ENCODE measurements around the gene AIPL1.

AIPL1 gene

DNA sequence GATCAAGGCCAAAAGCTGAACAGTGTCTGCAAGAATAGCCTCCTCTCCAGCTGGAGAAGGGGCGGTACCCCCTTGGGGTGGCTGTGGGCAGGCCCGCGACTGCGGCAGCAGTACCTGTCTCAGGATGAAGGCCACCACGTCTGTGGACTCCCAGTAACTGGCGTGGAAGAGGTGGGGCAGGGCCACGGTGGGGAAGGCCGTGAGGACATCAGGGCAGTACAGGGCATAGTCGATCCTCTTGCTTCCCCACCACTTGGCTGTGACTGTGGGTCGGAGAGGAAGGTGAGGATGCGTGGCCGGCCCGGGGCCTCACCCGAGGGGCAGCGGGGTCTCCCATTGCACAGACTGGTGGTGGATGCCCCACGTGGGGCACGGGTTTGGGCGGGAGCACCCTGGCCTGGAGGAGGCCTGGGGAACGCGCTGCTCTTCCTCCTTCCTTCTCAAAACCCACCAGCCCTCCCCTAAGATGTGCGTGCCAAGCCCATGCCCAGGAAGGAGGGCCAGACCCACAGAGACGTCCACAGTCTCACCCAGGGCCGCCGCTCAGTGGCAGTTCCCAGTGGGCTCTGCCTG is 35.3 kb upstream of the AIPL1 start:
- no peak for DNase-seq (ENCODE audit: insufficient read length, low spot score)
- FAIRE-seq: no peak

DNA sequence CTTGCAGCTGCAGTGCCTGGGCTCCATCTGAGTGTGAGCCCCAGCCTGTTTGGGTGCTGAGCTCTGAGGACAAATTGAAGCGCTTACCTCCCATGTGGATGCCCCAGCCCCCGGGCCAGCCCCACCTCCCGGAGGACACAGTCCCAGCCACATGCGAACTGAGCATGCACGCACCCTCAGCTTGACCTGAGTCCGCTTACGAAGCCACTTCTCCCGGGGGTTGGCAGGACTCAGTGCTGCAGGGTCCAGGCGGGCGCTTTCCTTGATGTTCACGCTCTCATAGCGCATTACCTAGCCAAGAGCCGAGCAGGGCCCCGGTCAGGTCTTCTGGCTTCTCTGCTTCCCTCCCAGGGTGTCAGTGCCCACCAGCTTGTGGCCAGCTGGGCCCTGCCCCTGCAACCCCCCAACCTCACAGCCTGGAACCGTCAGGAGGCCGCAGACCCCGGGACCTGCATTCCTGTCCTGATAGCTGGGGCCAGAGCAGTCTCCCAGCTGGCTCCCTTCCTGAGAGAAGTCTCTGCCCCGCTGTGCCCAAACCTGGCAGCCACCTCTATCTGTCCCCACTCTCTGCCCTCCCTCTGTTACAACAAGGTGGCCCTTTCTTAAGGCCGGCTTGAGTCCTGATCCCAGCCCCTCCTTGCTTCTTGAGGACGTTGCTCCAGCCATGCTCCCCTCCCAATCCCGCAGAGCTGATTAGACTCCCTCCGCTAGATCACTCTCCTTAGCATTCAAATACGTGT is 33.3 kb upstream of the AIPL1 start:
- DNase-seq (ENCODE audit: insufficient read length, low spot score): no peak
- no peak for FAIRE-seq
- TF ChIP-seq POU2F2 (IDR thresholded peaks at IDR 0.05; ENCODE audit: low read depth, low read length): no peak
- TF ChIP-seq PAX5 (IDR thresholded peaks at IDR 0.05; ENCODE audit: insufficient read depth, low read length, severe bottlenecking): no peak
- TF ChIP-seq SPI1 (IDR thresholded peaks at IDR 0.05; ENCODE audit: low read depth, low read length): no peak
- no peak for TF ChIP-seq POLR2AphosphoS5 (IDR thresholded peaks at IDR 0.05; ENCODE audit: low read depth, low read length)
- no peak for TF ChIP-seq TAF1 (IDR thresholded peaks at IDR 0.05; ENCODE audit: low read depth, low read length)
- no peak for TF ChIP-seq POLR2A (IDR thresholded peaks at IDR 0.05; ENCODE audit: low read depth, low read length)

More for the DNA sequence above, 35.3 kb upstream of the AIPL1 start:
- TF ChIP-seq POLR2A (IDR thresholded peaks at IDR 0.05; ENCODE audit: low read depth, low read length): no peak
- TF ChIP-seq POLR2AphosphoS5 (IDR thresholded peaks at IDR 0.05; ENCODE audit: low read depth, low read length): no peak
- TF ChIP-seq SPI1 (IDR thresholded peaks at IDR 0.05; ENCODE audit: low read depth, low read length): no peak
- TF ChIP-seq PAX5 (IDR thresholded peaks at IDR 0.05; ENCODE audit: insufficient read depth, low read length, severe bottlenecking): no peak
- no peak for TF ChIP-seq POU2F2 (IDR thresholded peaks at IDR 0.05; ENCODE audit: low read depth, low read length)
- TF ChIP-seq TAF1 (IDR thresholded peaks at IDR 0.05; ENCODE audit: low read depth, low read length): no peak

DNA sequence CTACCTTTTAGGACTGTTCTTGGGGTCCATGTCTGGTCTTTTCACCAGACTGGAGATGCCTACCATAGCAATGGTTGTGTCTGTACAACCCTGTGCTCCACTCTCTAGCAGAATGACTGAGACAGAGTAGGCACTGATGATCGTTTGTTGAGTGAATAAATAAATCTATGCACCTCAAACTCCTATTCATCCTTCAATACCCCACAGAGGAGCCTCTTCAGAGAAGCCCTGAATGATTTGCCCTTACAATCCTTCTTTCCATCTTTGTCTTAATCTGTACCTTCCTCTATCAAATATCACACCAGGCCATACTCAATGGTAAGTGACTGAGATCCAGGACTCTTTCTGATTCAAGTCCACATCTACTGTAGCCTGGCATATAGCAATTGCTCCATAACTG is 32.6 kb upstream of the AIPL1 start:
- no peak for FAIRE-seq
- no peak for TF ChIP-seq PAX5 (IDR thresholded peaks at IDR 0.05; ENCODE audit: insufficient read depth, low read length, severe bottlenecking)
- no peak for TF ChIP-seq POU2F2 (IDR thresholded peaks at IDR 0.05; ENCODE audit: low read depth, low read length)
- no peak for TF ChIP-seq POLR2AphosphoS5 (IDR thresholded peaks at IDR 0.05; ENCODE audit: low read depth, low read length)
- no peak for TF ChIP-seq TAF1 (IDR thresholded peaks at IDR 0.05; ENCODE audit: low read depth, low read length)
- TF ChIP-seq SPI1 (IDR thresholded peaks at IDR 0.05; ENCODE audit: low read depth, low read length): no peak
- TF ChIP-seq POLR2A (IDR thresholded peaks at IDR 0.05; ENCODE audit: low read depth, low read length): no peak
- no peak for DNase-seq (ENCODE audit: insufficient read length, low spot score)

DNA sequence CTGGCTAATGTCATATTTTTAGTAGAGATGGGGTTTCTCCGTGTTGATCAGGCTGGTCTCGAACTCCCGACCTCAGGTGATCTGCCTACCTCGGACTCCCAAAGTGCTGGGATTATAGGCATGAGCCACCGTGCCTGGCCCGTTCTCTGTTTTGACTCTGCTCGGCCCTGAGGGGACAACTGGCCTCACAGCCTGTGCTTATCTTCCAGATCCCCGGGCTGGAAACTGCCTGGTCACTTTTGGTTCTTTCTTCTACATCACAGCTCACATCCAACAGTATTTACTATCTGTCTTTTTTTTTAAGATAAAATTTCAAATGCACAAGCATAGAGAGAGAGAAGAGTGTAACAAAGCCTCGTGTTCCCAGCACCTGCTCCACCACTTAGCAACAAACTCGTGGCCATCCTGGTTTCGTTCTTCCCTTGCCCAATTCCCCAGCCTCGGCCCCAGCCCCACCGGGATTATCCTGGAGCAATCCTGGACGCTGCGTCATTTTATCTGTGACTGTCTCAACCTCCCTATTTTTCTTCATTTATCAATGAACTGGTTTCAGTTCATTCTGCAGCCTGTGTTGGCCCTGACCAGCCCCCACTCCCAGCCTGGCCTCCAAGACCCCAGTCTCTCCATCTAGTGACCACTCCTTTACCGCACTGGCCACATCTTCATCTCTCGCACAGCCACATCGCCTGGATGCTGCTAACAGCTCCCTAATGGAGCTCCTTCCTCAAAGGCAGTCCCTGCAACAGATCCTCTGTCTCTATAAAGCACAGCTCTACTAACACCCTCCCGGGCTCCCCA is 30.5 kb upstream of the AIPL1 start:
- no peak for DNase-seq (ENCODE audit: insufficient read length, low spot score)
- TF ChIP-seq POLR2A (IDR thresholded peaks at IDR 0.05; ENCODE audit: low read depth, low read length): no peak
- TF ChIP-seq TAF1 (IDR thresholded peaks at IDR 0.05; ENCODE audit: low read depth, low read length): no peak
- no peak for TF ChIP-seq PAX5 (IDR thresholded peaks at IDR 0.05; ENCODE audit: insufficient read depth, low read length, severe bottlenecking)
- no peak for TF ChIP-seq POU2F2 (IDR thresholded peaks at IDR 0.05; ENCODE audit: low read depth, low read length)
- TF ChIP-seq POLR2AphosphoS5 (IDR thresholded peaks at IDR 0.05; ENCODE audit: low read depth, low read length): no peak
- no peak for FAIRE-seq

GRCh38 chr17:6464446-6465041 is 29.6 kb upstream of the AIPL1 start:
- TF ChIP-seq PAX5 (IDR thresholded peaks at IDR 0.05; ENCODE audit: insufficient read depth, low read length, severe bottlenecking): no peak
- no peak for TF ChIP-seq POLR2AphosphoS5 (IDR thresholded peaks at IDR 0.05; ENCODE audit: low read depth, low read length)
- TF ChIP-seq POLR2A (IDR thresholded peaks at IDR 0.05; ENCODE audit: low read depth, low read length): no peak
- no peak for TF ChIP-seq SPI1 (IDR thresholded peaks at IDR 0.05; ENCODE audit: low read depth, low read length)
- TF ChIP-seq POU2F2 (IDR thresholded peaks at IDR 0.05; ENCODE audit: low read depth, low read length): no peak
- TF ChIP-seq TAF1 (IDR thresholded peaks at IDR 0.05; ENCODE audit: low read depth, low read length): no peak
- FAIRE-seq (no peak), DNase-seq (ENCODE audit: insufficient read length, low spot score) (no peak)

DNA sequence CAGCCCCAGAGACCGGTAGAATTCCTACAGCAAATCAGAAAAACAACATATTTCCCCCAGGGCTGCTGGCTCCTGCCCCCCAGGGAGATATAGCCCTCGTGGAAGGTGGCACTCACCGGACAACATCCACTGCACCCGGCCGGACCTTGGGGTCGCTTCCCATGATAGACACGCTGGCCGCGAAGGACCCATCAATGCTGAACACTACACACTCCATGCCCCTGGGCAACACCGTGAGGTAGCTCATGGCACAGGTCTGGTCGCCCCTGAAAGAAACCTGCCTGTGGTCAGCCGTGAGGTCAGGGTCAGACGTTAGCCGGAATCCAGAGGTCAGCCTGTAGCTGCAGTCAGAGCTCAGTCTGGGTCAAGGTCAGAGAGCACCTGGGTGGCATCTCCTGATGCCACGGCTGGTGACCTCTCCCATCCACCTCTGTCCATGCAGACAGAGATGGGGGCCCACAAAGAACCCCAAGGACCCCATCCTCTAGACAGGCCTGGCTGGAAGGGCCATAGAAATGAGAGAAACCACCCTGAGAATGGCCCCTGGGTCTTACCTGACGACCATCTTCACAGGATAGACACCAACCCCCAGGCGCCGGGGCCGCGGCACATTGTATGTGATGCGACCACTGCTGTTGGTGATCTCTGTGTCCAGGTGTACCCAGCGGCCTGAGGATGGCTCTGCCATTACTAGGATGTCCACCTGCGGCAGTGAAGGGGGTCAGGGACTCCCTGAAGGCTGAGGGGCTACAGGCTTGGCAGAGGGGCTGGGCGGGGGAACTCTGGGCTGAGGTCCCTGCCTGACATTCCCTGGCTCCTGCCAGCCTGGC is 28.9 kb upstream of the AIPL1 start:
- TF ChIP-seq TAF1 (IDR thresholded peaks at IDR 0.05; ENCODE audit: low read depth, low read length): no peak
- no peak for TF ChIP-seq POLR2A (IDR thresholded peaks at IDR 0.05; ENCODE audit: low read depth, low read length)
- no peak for TF ChIP-seq SPI1 (IDR thresholded peaks at IDR 0.05; ENCODE audit: low read depth, low read length)
- no peak for TF ChIP-seq POLR2AphosphoS5 (IDR thresholded peaks at IDR 0.05; ENCODE audit: low read depth, low read length)
- no peak for TF ChIP-seq PAX5 (IDR thresholded peaks at IDR 0.05; ENCODE audit: insufficient read depth, low read length, severe bottlenecking)
- no peak for TF ChIP-seq POU2F2 (IDR thresholded peaks at IDR 0.05; ENCODE audit: low read depth, low read length)
- DNase-seq (ENCODE audit: insufficient read length, low spot score): no peak
- no peak for FAIRE-seq

DNA sequence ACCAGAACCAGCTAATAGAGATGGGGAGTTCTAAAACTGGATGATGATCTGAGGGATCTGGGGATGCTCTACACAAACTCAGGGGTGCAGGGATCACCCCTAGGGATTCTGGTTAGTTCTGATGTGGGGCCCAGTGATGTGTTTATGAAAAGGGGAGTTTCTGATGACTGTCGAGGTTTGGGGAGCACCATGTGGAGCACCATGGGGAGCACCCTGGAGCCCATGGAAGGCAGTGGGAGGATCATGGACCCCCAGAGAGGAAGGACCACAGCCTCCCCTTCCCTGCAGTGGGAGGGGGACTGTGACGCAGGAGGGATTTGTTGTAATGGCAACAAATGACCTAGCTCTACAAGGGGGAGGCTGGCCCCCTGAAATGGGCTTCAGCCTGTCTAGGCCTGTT is 27.8 kb upstream of the AIPL1 start:
- DNase-seq (ENCODE audit: insufficient read length, low spot score): no peak
- no peak for FAIRE-seq
- TF ChIP-seq SPI1 (IDR thresholded peaks at IDR 0.05; ENCODE audit: low read depth, low read length): no peak
- no peak for TF ChIP-seq POLR2AphosphoS5 (IDR thresholded peaks at IDR 0.05; ENCODE audit: low read depth, low read length)
- no peak for TF ChIP-seq PAX5 (IDR thresholded peaks at IDR 0.05; ENCODE audit: insufficient read depth, low read length, severe bottlenecking)
- TF ChIP-seq POLR2A (IDR thresholded peaks at IDR 0.05; ENCODE audit: low read depth, low read length): no peak
- no peak for TF ChIP-seq TAF1 (IDR thresholded peaks at IDR 0.05; ENCODE audit: low read depth, low read length)
- TF ChIP-seq POU2F2 (IDR thresholded peaks at IDR 0.05; ENCODE audit: low read depth, low read length): no peak

GRCh38 chr17:6461792-6462524 is 27.0 kb upstream of the AIPL1 start:
- DNase-seq (ENCODE audit: insufficient read length, low spot score): no peak
- TF ChIP-seq POLR2A (IDR thresholded peaks at IDR 0.05; ENCODE audit: low read depth, low read length): no peak
- no peak for TF ChIP-seq TAF1 (IDR thresholded peaks at IDR 0.05; ENCODE audit: low read depth, low read length)
- TF ChIP-seq POLR2AphosphoS5 (IDR thresholded peaks at IDR 0.05; ENCODE audit: low read depth, low read length): no peak
- TF ChIP-seq PAX5 (IDR thresholded peaks at IDR 0.05; ENCODE audit: insufficient read depth, low read length, severe bottlenecking): no peak
- TF ChIP-seq POU2F2 (IDR thresholded peaks at IDR 0.05; ENCODE audit: low read depth, low read length): no peak
- TF ChIP-seq SPI1 (IDR thresholded peaks at IDR 0.05; ENCODE audit: low read depth, low read length): no peak
- FAIRE-seq: no peak

All from GM12891 (cell line).